T47D (cell line): ENCODE data around the gene LTBP1.

Experiments
- DNase-seq, 2 experiments: peaks; one replicate each; pipeline versions ENCODE4 v3.0.0 to v3.0.0-alpha.2; 2011 to 2012; ENCODE audit warnings: low read depth in 1 of 2, low spot score in 1 of 2
- JUND ChIP-seq: IDR thresholded peaks from 2 replicates; pipeline ENCODE4 v1.6.1; 2012; ENCODE audit warnings: low read depth
- in situ Hi-C: cut with HindIII; loops from 2 replicates; pipeline ENCODE4 v1.10.0; 2016; ENCODE audit warnings: low sequenced_read_pairs, low pct_unique_long_range_greater_than_20kb

Gene LTBP1

DNA sequence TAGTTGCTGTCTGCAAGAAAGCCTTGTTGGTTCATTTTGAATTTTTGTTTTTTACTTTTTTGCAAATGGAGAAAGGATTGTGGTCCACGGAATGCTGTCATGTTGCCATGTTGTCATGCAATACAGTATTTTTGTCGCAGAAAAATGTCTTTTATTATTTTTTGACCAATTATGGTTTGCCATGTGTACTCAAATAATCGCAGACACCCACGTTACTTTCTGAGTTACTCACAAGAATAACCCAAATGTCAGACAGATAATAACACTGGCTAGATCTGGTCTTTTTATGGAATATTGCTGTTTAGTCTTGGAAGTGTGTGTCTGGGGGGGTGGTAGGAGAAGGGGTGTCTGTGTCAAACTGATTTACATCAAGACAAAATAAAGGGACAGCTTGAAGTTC lies 188.9 kb downstream of the LTBP1 start:
- no peak for DNase-seq
- TF ChIP-seq JUND: no peak
- in situ Hi-C loops: no loop called here

DNA sequence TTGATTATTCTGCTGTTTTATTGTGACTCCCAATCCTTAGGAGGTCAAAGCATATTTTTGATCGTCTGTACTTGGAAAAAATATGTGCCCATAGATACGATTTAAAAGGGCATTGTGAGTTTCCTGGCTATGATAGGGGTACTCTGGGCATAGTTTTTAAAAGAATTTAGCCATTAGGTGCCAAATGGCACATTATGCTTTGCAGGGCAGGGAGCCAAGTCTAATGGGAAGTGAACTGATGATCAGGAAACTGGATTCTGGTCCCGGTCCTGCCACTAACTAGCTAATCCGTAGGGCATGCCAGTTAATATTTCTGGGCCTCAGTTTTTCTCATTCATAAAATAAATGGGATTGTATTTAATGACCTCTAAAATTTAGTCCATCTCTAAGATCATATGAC lies 189.3 kb downstream of the LTBP1 start:
- no peak for DNase-seq
- no peak for TF ChIP-seq JUND
- in situ Hi-C loops: no loop called here

DNA sequence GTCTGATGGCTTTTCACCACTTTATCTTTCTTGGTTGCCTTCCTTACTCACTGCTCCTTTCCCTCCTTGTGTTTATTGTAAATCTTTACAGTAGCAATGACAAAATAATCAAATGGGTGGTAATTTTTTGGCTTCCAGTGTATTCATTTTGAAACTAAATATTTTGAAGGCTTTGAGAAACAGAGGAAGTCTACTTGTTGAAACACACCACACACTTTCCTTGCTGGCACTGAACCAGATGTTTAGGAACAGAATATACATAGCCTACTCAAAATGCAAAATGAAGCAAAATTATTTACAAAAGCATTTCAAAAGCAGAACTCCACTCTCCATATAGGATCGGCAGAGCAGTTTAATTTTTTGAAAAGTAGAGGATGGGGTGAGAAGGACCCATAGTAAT lies 189.8 kb downstream of the LTBP1 start:
- DNase-seq: no peak
- TF ChIP-seq JUND: no peak
- in situ Hi-C loops: no loop called here

- in situ Hi-C loops: no loop called here
- TF ChIP-seq JUND: no peak
- no peak for DNase-seq
Observed at GRCh38 chr2:33137331-33137730, 190.6 kb downstream of the LTBP1 start.

- in situ Hi-C loops: no loop called here
- DNase-seq: no peak
- TF ChIP-seq JUND: no peak
Observed at GRCh38 chr2:33139949-33140348, 193.2 kb downstream of the LTBP1 start.

- no peak for TF ChIP-seq JUND
- in situ Hi-C loops: no loop called here
- DNase-seq: no peak
Observed at GRCh38 chr2:33141476-33141875, 194.7 kb downstream of the LTBP1 start.

DNA sequence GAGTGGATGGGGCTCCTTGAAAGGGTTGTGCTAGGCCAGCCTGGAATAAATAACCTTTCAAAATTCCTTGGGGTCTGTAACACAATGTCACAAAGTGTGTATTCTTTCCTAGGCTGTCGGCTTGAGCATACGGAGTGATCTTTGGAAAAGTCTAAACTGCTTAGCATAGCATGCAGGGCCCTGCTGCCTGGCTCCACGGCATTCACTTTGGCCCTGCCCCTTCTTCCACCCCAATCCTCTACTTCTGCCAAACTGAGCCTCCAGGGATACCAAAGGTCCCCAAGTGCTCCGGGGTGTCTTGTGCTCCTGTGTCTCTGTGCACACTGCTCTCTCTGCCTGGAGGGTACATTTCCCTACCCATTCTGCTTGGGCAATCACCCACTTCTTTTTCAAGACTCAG lies 196.1 kb downstream of the LTBP1 start:
- no peak for TF ChIP-seq JUND
- in situ Hi-C loops: no loop called here
- no peak for DNase-seq

DNA sequence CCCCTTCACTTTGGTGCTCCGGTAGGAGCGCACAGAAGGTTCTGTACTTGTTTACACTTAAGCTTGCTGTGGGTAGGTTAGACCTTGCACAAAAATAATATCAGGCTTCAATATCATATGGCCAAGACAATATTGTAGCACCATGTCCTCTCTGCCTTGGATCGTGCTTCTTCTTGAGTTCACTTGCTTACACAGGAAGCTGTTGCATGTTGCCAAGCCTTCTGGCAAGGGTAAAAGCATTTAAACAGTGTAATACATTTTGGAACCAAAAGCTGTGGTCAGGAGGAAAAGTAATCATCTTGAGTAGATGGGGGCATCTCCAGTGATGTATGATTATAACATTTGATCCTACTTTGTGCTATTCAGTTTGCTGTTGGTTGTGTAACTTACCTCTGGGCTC lies 197.5 kb downstream of the LTBP1 start:
- no peak for DNase-seq
- TF ChIP-seq JUND: no peak
- in situ Hi-C loops: no loop called here

- TF ChIP-seq JUND: no peak
- no peak for DNase-seq
- in situ Hi-C loops: no loop called here
Observed at GRCh38 chr2:33145459-33145858, 198.7 kb downstream of the LTBP1 start.

GRCh38 chr2:33146102-33146501 lies 199.3 kb downstream of the LTBP1 start:
- no peak for DNase-seq
- in situ Hi-C loops: no loop called here
- no peak for TF ChIP-seq JUND

GRCh38 chr2:33153008-33153407 lies 206.3 kb downstream of the LTBP1 start:
- in situ Hi-C loops: no loop called here
- TF ChIP-seq JUND: no peak
- DNase-seq: no peak

GRCh38 chr2:33158482-33159003 lies 211.8 kb downstream of the LTBP1 start:
- no peak for TF ChIP-seq JUND
- in situ Hi-C loops: no loop called here
- DNase-seq: no peak

- no peak for DNase-seq
- in situ Hi-C loops: no loop called here
- no peak for TF ChIP-seq JUND
Observed at GRCh38 chr2:33160191-33160590, 213.4 kb downstream of the LTBP1 start.

DNA sequence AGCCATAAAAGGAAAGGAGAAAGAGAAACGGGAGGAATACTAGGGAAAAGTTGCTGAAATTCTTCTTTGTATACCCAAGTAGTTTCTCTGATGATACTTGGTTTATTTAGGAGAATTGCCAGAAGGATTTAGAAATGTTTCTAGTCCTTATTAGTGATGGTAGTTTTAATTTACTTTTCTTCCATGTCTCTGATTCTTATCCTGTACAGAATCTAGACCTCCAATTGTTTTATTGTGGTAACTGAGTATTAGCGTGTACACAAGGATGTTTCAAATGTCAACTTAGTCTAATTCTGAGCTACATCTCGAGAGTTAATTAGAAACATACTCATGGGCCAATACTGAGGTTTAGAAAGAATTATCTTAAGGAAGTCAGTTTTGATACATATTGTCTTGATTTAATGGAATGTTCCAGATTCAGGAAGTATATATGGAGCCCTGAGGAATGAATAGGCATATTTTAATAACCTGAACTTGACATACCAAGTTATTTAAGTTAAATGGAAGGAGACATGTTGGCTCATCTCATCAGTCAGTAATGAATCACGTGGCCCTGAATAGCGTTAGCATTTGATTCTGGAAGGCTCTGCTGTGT lies 219.6 kb downstream of the LTBP1 start:
- in situ Hi-C loops: no loop called here
- DNase-seq: peak in 1 of 2 experiments; percentile 1
- TF ChIP-seq JUND: no peak
